IPS DF 4.7 (cell line): ENCODE data around the gene NXPH2.
"Not testable (repeated sequence)": the region's sequence is repeated elsewhere in the genome, so short reads cannot be mapped to it uniquely, and the experiment has no call there.

ENCODE experiments used
- DNase-seq: peaks from one replicate; pipeline ENCODE4 v3.0.0-alpha.2; 2013; ENCODE audit warnings: low spot score; ENCODE audit errors: extremely low read depth

NXPH2 gene

GRCh38 chr2:138757384-138757783 lies 22.8 kb downstream of the NXPH2 start:
- no peak for DNase-seq

DNA sequence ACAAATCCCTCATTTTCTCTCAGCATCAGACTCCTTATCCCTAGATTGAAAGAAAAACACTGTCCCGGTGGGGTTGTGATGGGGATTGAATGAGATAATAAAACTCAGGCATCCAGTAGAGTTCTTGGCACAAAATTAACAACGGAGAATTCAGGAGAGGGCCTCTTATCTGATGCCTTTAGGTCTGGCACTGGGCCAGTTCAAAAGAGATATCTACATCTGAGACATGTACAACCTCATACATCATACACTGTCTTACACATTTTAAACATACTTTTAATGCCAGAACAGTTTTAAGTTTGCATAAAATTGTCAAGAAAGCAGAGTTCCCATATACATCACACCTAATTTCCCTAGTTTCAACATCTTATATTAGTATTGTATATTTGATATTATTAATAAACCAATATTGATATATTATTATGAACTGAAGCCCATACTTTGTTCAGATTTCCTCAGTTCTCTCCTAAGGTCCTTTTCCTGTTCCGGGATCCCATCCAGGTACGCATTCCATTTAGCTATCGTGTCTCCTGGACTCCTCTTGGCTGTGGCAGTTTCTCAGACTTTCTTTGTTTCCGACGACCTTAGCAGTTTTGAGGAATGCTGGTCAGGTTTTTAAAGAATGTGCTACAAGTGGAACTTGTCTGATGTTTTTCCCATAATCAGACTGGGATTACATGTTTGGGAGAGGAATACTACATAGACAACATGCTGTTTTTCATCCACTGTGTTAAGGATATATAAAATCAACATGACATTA lies 27.8 kb downstream of the NXPH2 start:
- no peak for DNase-seq

GRCh38 chr2:138744713-138745112 lies 35.5 kb downstream of the NXPH2 start:
- DNase-seq, result no peak

- no peak for DNase-seq
These were observed 37.6 kb downstream of the NXPH2 start for GRCh38 chr2:138742441-138743057.

DNA sequence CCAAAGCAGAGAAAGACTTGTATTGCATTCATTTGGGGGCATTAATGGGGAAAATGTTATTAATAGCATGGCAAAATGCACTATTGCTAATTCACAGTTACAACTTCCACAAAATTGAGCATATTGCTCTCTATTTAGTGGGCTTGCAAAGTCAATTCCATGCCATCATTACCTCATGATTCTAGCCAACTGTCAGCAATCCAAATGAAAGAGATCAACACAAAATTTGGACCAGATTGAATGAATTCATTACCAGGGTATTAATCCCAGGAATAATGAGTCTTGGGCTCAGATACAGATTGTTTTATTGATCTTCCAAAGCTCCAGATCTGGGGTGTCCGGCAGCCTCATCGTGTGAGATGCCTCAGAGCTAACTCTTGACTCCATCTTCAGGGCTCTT lies 38.3 kb downstream of the NXPH2 start:
- no peak for DNase-seq

DNA sequence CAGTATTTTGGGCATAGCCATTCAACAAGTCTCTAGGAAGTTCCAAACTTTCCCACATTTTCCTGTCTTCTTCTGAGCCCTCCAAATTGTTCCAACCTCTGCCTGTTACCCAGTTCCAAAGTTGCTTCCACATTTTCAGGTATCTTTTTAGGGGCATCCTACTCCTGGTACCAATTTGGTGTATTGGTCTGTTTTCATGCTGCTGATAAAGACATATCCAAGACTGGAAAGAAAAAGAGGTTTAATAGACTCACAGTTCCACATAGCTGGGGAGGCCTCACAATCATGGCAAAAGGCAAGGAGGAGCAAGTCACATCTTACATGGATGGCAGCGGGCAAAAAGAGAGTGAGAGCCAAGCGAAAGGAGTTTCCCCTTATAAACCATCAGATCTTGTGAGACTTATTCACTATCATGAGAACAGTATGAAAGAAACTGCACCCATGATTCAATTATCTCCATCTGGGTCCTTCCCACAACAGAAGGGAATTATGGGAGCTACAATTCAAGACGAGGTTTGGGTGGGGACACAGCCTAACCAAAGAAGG lies 43.1 kb downstream of the NXPH2 start:
- DNase-seq, result not testable (repeated sequence)

GRCh38 chr2:138732651-138733050 lies 47.5 kb downstream of the NXPH2 start:
- no peak for DNase-seq

GRCh38 chr2:138730497-138731030 lies 49.6 kb downstream of the NXPH2 start:
- no peak for DNase-seq

DNA sequence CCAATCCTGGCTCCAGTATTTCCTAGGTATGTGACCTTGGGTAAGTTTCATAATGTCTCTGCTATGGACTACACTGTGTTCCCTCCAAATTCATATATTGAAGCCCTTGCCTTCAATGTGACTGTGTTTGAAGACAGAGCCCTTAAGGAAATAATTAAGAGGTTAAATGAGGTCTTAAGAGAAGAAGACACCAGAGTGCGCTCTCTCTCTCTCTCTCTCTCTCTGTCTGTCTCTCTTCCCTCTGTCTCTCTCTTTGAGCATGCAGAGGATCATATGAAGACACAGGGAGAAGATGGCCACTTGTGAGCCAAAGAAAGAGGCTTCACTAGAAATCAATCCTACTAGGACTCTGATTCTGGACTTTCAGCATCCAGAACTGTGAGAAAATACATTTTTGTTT lies 52.2 kb downstream of the NXPH2 start:
- DNase-seq, result no peak

DNA sequence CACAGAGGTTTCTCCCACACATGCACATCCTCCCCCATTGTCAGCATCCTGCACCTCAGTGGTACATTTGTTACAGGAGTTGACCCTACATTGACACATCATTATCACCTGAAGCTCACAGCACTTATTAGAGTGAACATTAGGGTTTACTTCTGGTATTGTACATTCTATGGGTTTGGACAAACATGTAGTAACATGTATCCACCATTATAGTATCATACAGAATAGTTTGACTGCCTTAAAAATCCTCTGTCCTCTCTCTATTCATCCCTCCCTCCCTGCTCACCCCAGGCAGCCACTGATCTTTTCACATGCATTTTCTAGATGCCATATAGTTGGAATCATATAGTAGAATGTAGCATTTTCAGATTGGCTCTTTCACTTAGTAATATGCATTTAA lies 53.5 kb downstream of the NXPH2 start:
- DNase-seq, result no peak

- DNase-seq, result no peak
These were observed 55.3 kb downstream of the NXPH2 start for GRCh38 chr2:138724729-138725459.

DNA sequence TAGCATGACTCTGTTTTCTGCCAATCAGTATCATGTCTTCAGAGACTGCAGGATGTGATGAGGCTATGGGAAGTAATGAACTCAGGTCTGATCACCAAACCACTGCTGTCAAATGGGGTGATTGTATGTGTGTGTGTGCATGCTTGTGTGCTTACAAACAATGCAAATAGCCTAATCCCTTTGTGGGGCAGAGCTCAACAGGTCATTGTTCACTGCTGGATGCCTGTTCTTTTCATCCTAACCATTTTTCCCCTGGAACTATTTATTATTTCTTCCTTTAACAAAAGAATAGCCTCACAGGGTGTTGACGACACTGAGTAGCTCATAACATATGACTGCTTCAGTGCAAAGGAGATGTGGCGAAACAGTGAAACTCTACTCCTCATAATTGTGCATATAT lies 55.9 kb downstream of the NXPH2 start:
- DNase-seq, result no peak

DNA sequence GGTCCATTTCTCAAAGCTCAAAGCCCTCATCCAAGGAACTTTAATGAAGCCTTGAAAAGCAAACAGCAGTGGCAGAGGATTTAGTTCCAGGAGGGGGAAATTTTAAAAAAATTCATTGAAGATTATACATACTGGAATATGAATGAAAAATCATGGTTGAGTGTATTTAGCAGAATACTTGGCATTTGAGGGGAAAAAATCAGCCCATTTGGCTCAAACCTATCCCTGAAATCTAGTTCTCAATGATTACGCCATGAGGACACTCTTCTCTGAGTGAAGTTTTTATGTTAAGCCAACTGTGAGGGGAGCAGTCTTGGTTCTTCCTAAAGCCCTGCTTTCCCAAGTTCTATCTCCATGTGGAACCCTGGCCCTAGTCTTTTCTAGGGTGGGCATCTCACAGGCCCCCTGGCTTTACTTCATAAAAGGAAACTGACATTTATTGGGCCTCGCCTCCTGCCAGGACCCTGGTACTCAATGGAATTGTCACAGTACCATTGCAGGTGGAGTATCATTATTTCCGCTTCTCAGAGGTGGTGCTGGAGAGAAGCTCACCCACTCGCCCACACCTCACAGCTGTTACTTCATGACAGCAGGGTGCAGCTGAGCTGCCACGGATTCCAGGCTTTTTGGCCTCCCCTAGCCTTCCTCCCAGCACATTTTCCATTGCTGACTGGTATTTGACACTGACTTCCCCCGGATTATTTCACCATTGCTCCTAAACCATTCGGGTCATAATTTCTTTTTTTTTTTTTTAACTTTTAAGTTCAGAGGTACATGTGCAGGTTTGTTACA lies 56.8 kb downstream of the NXPH2 start:
- DNase-seq, result no peak

GRCh38 chr2:138722316-138722715 lies 57.9 kb downstream of the NXPH2 start:
- no peak for DNase-seq

DNA sequence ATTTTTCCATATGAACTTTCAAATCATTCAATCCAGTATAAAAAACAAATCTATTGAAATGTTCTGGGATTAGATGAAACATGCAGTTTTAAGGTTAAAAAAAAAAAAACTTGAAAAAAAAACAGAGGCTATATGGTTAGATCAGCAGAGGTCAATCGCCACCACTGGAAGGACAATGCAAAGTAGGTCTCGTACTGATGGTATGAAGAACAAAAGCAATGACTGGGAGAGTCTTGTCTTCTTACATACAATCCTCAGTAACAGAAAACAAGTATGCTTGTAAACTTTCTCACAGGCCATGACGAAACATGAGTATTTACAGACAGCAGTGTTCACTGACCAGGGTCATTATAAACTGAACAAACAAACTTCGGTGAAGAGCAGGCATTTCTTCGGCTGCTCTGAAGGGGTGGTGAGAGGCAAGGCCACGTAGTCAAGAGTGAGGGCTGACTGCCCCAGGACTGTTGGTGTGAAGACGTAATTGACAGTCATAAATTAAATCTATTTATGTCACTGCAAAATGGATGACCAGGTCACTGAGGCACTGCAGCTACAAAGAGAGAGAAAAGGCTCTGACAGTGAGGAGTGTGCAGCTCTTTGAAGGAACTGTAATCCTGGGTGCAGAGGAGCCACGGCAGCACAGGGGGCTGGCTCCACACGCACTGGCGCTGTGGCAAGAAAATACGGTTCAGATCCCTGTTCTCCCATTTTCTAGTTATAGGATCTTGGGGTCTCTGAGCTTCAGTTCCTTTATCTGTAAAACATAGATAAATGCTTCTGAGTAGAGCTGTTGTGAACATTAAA lies 60.0 kb downstream of the NXPH2 start:
- DNase-seq, result no peak

DNA sequence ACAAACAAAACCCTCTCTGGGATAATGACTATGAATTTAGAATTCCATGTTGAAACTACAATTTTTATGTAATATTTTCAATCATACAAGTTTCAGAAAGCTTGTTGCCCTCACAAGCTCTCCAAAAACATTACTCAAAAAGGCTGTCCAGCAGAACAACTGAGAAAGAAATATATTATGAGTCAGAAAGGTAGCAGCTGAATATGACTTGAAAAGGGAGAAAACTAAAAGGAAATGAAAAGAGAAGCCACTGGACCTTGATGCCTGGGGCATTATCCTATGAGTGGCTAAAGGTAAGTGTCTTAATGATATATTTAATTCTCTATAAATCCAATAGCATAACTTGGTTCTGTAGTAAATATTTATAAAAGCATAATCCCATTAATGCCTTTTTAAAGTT lies 61.8 kb downstream of the NXPH2 start:
- DNase-seq, result no peak

DNA sequence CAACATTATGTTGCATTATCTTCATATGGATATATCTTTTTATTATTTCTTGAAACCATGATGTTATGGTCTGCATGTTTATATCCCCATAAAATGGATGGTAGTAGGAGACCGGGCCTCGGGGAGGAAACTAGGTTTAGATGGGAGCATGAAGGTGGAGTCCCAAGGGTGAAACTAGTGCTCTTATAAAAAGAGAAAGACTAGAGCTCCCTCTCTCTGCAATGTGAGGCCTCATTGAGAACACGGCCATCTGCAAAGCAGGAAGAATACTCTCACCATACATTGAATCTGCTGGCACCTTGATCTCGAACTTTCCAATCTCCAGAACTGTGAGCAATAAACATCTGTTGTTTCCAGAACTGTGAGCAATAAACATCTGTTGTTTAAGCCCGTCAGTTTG lies 64.0 kb downstream of the NXPH2 start:
- no peak for DNase-seq

DNA sequence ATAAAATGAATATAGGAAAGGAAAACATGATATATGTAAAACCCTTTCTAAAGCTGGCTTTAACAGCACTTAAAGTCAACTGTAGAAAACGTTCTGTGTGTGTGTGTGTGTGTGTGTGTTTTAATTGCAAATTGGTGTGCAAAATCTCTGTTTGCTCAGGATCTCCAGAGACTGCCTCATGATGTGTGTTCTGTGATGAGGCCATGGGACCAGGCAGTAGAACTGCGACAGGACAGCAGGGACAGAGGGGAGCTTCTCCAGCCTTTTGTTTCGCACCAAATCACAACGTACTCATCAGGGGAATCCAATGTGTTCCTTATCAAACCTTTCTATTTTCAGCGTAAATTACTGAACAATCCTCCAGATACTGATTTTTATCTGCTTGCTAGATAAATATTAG lies 66.7 kb downstream of the NXPH2 start:
- DNase-seq, result no peak

DNA sequence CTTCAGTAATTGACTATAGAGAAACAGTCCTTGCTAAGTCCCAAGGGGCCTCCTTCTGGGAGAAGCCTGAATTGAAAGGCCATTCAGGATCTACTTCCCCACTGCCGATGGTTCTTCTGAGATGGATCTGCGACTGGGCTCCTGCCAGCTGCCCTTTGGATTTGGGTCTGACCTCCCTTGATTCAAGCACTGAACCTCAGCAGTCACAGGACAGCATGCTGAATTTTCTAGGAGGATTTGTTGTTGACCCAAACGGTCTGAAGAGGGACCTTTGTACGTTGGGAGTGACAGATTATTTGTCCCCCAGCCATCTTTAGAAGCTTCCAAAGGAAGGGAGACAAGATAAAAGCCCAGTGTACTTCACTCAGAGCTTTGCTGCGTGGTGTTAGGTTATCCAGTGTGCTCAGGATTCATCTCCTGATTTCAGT lies 67.1 kb downstream of the NXPH2 start:
- no peak for DNase-seq

- DNase-seq, result no peak
These were observed 67.8 kb downstream of the NXPH2 start for GRCh38 chr2:138712212-138712979.
